Omental fat pad (tissue), 4 donors: ENCODE data around the gene ATRIP. TPM values are rescaled to one million over a fixed set of nuclear protein-coding genes. Genes with fewer than 3 reads are reported as not detected.
"Not testable (repeated sequence)": the region's sequence is repeated elsewhere in the genome, so short reads cannot be mapped to it uniquely, and the experiment has no call there.

Experiments
- ATAC-seq: fragments of 150-250 bp; one replicate; pipeline ENCODE4 v1.9.1; 2016; ENCODE audit warnings: mild to moderate bottlenecking, moderate library complexity; ENCODE audit not compliant: low FRiP score
- DNase-seq: peaks from one replicate; pipeline ENCODE4 v3.0.0-alpha.2; 2019; ENCODE audit warnings: low spot score
- total RNA-seq, 4 donors: library from RNA; depleted of rRNA; stranded (reverse); fragments of >200 nt; gene quantifications; one replicate each; pipeline ENCODE4 v1.1.0, GENCODE V29; 2016
- TF ChIP-seq, protein P1 (sequence below), 3 donors: fragments of 450-650 bp; IDR thresholded peaks; one replicate each; pipeline ENCODE4 v1.5.1; 2016 to 2017; ENCODE audit warnings: antibody characterized with exemption in 3 of 3, mild to moderate bottlenecking in 3 of 3, moderate library complexity in 2 of 3

ATRIP gene
- total RNA-seq, 4 donors from 2014 or later, result 4.0 to 6.5 (median 5.5) TPM

DNA sequence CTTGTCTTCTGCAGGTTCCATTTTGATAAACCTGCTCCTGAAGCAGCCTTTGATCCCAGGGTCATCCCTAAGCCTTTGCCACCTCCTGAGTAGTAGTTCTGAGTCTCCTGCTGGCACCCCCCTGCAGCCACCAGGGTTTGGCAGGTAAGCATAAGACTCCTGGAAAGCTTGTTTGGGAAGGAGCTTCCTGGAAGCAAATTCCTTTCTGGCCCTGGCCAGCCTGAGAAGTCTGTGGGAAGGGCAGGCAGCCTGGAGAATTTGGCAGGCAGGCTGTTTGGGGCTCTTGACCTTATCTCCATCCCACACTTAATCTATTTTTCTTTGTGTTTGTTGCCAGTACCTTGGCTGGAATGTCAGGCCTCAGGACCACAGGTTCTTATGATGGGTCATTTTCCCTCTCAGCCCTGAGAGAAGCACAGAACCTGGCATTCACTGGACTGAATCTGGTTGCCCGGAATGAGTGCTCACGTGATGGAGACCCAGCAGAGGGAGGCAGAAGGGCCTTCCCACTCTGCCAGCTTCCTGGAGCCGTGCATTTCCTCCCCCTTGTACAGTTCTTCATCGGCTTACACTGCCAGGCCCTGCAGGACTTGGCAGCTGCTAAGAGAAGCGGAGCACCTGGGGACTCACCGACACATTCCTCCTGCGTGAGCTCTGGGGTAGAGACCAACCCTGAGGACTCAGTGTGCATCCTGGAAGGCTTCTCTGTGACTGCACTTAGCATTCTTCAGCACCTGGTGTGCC is 13.4 kb downstream of the ATRIP start:
- ATAC-seq (peak; percentile 45), DNase-seq (no peak)
- TF ChIP-seq, protein P1, sequence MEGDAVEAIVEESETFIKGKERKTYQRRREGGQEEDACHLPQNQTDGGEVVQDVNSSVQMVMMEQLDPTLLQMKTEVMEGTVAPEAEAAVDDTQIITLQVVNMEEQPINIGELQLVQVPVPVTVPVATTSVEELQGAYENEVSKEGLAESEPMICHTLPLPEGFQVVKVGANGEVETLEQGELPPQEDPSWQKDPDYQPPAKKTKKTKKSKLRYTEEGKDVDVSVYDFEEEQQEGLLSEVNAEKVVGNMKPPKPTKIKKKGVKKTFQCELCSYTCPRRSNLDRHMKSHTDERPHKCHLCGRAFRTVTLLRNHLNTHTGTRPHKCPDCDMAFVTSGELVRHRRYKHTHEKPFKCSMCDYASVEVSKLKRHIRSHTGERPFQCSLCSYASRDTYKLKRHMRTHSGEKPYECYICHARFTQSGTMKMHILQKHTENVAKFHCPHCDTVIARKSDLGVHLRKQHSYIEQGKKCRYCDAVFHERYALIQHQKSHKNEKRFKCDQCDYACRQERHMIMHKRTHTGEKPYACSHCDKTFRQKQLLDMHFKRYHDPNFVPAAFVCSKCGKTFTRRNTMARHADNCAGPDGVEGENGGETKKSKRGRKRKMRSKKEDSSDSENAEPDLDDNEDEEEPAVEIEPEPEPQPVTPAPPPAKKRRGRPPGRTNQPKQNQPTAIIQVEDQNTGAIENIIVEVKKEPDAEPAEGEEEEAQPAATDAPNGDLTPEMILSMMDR (IDR thresholded peaks at IDR 0.05), result no peak

DNA sequence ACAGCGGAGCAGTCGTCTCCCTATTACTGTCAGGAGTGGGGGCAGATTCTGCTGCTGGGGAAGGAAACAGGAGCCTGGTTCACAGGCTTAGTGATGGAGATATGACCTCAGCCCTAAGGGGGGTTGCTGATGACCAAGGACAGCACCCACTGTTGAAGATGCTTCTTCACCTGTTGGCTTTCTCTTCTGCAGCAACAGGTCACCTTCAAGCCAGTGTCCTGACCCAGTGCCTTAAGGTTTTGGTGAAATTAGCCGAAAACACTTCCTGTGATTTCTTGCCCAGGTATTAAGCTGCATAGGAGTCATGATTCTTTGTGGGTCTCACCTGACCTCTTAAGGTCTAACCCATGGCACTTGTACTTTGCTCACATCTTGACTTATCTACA is 14.0 kb downstream of the ATRIP start:
- ATAC-seq (peak; percentile 5), DNase-seq (no peak)
- TF ChIP-seq, protein P1 (IDR thresholded peaks at IDR 0.05), result no peak

- ATAC-seq, DNase-seq: not testable (repeated sequence)
Observed at GRCh38 chr3:48461767-48462166, 15.2 kb downstream of the ATRIP start.

DNA sequence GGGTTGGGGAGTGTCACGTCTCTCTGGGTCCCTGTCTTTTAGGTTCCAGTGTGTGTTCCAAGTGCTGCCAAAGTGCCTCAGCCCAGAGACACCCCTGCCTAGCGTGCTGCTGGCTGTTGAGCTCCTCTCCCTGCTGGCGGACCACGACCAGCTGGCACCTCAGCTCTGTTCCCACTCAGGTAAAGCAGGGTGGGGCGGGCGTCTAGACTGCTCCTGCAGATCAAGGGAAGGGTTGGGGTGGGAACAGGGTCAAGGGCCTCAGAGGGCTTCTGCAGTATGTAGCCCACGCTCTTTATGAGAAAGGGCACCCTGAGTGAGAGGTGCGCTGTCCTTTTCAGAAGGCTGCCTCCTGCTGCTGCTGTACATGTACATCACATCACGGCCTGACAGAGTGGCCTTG is 17.2 kb downstream of the ATRIP start:
- ATAC-seq (no peak), DNase-seq (no peak)
- TF ChIP-seq, protein P1 (IDR thresholded peaks at IDR 0.05), result no peak

- DNase-seq, result no peak
- ATAC-seq, result no peak
- TF ChIP-seq, protein P1 (IDR thresholded peaks at IDR 0.05), result no peak
Observed at GRCh38 chr3:48464713-48465221, 18.2 kb downstream of the ATRIP start.

- DNase-seq (no peak), ATAC-seq (no peak)
- TF ChIP-seq, protein P1 (IDR thresholded peaks at IDR 0.05), result no peak
Observed at GRCh38 chr3:48465237-48465530, 18.6 kb downstream of the ATRIP start.

DNA sequence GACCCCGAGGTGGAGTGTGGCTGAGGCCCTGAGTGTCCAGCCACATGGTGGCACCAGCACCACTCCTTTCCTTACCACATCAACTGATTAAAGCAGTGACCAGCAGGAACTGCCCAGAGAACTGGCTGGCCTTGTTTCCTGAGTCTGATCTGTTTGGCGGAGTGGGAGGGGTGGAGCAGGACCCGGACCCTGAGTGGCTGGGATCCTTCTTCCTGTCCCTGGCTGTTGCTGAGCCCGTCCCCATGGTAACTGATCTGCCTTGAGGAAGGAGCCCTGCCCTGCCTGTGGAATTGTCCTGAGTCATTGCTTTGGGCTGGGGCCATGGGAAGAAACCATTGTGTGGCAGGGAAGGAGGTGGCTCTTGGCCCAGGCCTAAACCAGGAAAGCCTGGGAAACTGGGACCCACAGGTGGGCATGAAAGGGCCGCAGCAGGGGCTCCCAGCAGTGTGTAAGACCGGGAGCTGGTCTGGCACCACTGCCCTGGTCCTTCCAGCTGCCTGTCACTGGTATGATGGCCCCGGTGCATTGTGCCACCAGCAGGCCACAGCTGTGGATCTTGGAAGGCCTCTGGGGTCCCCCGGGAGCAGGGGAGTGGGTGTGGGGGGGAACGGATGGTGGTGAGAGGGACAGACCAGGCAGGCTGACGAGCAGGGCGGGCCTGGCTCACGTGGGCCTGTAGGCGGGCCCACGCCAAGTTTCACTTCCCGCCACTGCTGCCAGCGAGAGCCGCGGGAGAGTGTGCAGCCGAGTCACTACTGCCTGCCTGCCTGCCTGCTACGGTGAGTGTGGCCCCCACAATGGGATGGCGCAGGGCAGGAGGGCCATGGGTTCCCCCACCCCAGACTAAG is 19.2 kb downstream of the ATRIP start:
- TF ChIP-seq, protein P1 (IDR thresholded peaks at IDR 0.05), result peak in 1 of 3 donors; percentile 15
- DNase-seq (peak; percentile 87), ATAC-seq (peak; percentile 93)
